ENCODE data around the gene PRSS21. TPM values are rescaled to one million over a fixed set of nuclear protein-coding genes. Genes with fewer than 3 reads are reported as not detected.

The PRSS21 gene
- polyA plus RNA-seq, 1 of the 3 experiments (the other 2 are of a cell fraction), result not detected

- no peaks in the 10 kb centered on the region for H3F3A ChIP-seq (replicated peaks; ENCODE audit: insufficient read depth)
- peak overlapping the region in 1 of 2 experiments; percentile 32; a peak in 2 of 4 replicates for H3K4me3 ChIP-seq (ENCODE audit: low read depth in 2 of 2, low read length in 1 of 2)
- no peak overlapping the region for H3K27ac ChIP-seq (ENCODE audit: low read depth in 2 of 2, low read length in 1 of 2)
- ChIA-PET POLR2A (interaction anchor here (1.2 to 2.1 kb wide), 2 partner anchors 15 to 99 kb away, joined by 3 to 7 read pairs; no protein-coding TSS in a partner anchor), CTCF (interaction anchor here (0.6 to 3.8 kb wide), 6 partner anchors 13 to 80 kb away, joined by 3 to 34 read pairs (median 8); partner anchors contain the start of gene FLYWCH2)
- 0 out of 2 replicates have a peak, but pooled peaks cover 6% of the 10 kb centered on the region for H3K9me3 ChIP-seq
- no peak overlapping the region for H2AFZ ChIP-seq (ENCODE audit: low read depth)
- no peaks in the 10 kb centered on the region for H3K36me3 ChIP-seq (replicated peaks in 1 of 2; ENCODE audit: control insufficient read depth in 1 of 2, insufficient read depth in 2 of 2, low read length in 1 of 2)
- peaks cover 0 to 6% of the 10 kb centered on the region in 2 experiments; a peak in 1 of 4 replicates for H3K4me1 ChIP-seq (ENCODE audit: control insufficient read depth in 1 of 2, insufficient read depth in 2 of 2, low read depth in 1 of 2, low read length in 1 of 2)
- no peak overlapping the region for H3K9ac ChIP-seq
- H3K79me2 ChIP-seq (ENCODE audit: insufficient read depth), result no peaks in the 10 kb centered on the region
- WGBS (ENCODE audit: low lambda C conversion rate), result 16% methylated on average over 36 of the region's 56 CpGs
- TF ChIP-seq TCF12 (IDR thresholded peaks at IDR 0.05), result no peak
- no peak for TF ChIP-seq FOXJ3 (CRISPR knock-in tag; IDR thresholded peaks at IDR 0.05)
- TF ChIP-seq NRF1 (IDR thresholded peaks at IDR 0.05; ENCODE audit: low read depth, low read length), result no peak
- TF ChIP-seq EP300 (IDR thresholded peaks at IDR 0.05; ENCODE audit: borderline replicate concordance in 1 of 2, low read depth in 1 of 2, low read length in 1 of 2), result no peak
- TF ChIP-seq MEF2A (IDR thresholded peaks at IDR 0.05; ENCODE audit: borderline replicate concordance, low read depth), result no peak
- no peak overlapping the region for H3K4me2 ChIP-seq
- no peaks in the 10 kb centered on the region for H4K20me1 ChIP-seq (ENCODE audit: insufficient read depth)
- H3K9me2 ChIP-seq, result no peaks in the 10 kb centered on the region
- DNase-seq, result peak; percentile 92
- H3K27me3 ChIP-seq (ENCODE audit: insufficient read depth), result peaks cover 5% of the 10 kb centered on the region; the same call in 1 of the 2 replicates
Observed at GRCh38 chr16:2852731-2853507, 35.9 kb downstream of the PRSS21 start.

GRCh38 chr16:2853531-2854073 is 36.6 kb downstream of the PRSS21 start:
- DNase-seq, result peak; percentile 34
- Histone ChIP-seq H3K27ac (ENCODE audit: low read depth in 2 of 2, low read length in 1 of 2) (no peak overlapping the region), H3K9me2 (no peaks in the 10 kb centered on the region), H3K4me1 (ENCODE audit: control insufficient read depth in 1 of 2, insufficient read depth in 2 of 2, low read depth in 1 of 2, low read length in 1 of 2) (peaks cover 0 to 6% of the 10 kb centered on the region in 2 experiments; a peak in 1 of 4 replicates), H3K36me3 (replicated peaks in 1 of 2; ENCODE audit: control insufficient read depth in 1 of 2, insufficient read depth in 2 of 2, low read length in 1 of 2) (no peaks in the 10 kb centered on the region), H3K79me2 (ENCODE audit: insufficient read depth) (no peaks in the 10 kb centered on the region), H3K4me2 (no peak overlapping the region), H3K27me3 (ENCODE audit: insufficient read depth) (peaks cover 5% of the 10 kb centered on the region), H3K9me3 (0 out of 2 replicates have a peak, but pooled peaks cover 6% of the 10 kb centered on the region), H3F3A (replicated peaks; ENCODE audit: insufficient read depth) (no peaks in the 10 kb centered on the region), H3K9ac (no peak overlapping the region), H2AFZ (ENCODE audit: low read depth) (no peak overlapping the region), H4K20me1 (ENCODE audit: insufficient read depth) (no peaks in the 10 kb centered on the region), H3K4me3 (ENCODE audit: low read depth in 2 of 2, low read length in 1 of 2) (no peak overlapping the region)
- ChIA-PET POLR2A (interaction anchor here (1.2 to 2.1 kb wide), 2 partner anchors 15 to 100 kb away, joined by 3 to 7 read pairs; no protein-coding TSS in a partner anchor), CTCF (interaction anchor here (0.6 to 3.8 kb wide), 7 partner anchors 13 to 80 kb away, joined by 3 to 34 read pairs (median 5); partner anchors contain the start of gene FLYWCH2)
- 59% methylated on average over 10 of the region's 18 CpGs for WGBS (ENCODE audit: low lambda C conversion rate)
- TF ChIP-seq MXI1 (IDR thresholded peaks at IDR 0.05; ENCODE audit: low read depth, low read length), result no peak
- TF ChIP-seq ZBTB33 (IDR thresholded peaks at IDR 0.05; ENCODE audit: borderline replicate concordance, low read depth), result no peak
- TF ChIP-seq RXRA (IDR thresholded peaks at IDR 0.05; ENCODE audit: borderline replicate concordance, low read depth), result no peak
- no peak for TF ChIP-seq CTCF (IDR thresholded peaks at IDR 0.05)
- no peak for TF ChIP-seq FOXM1 (IDR thresholded peaks at IDR 0.05; ENCODE audit: low read depth)
- no peak for TF ChIP-seq RFX5 (IDR thresholded peaks at IDR 0.05; ENCODE audit: low read length)
- no peak for TF ChIP-seq SIN3A (IDR thresholded peaks at IDR 0.05; ENCODE audit: borderline replicate concordance, low read depth, low read length)
- no peak for TF ChIP-seq GABPA (IDR thresholded peaks at IDR 0.05; ENCODE audit: low read depth)
- TF ChIP-seq RAD21 (IDR thresholded peaks at IDR 0.05; ENCODE audit: low read length), result no peak
- no peak for TF ChIP-seq TAF1 (IDR thresholded peaks at IDR 0.05; ENCODE audit: borderline replicate concordance, low read depth, low read length)
- no peak for TF ChIP-seq FOSL2 (IDR thresholded peaks at IDR 0.05; ENCODE audit: borderline replicate concordance, low read depth)
- no peak for TF ChIP-seq TEAD4 (IDR thresholded peaks at IDR 0.05; ENCODE audit: borderline replicate concordance, insufficient read depth)
- no peak for TF ChIP-seq GATA2 (CRISPR knock-in tag; IDR thresholded peaks at IDR 0.05)
- no peak for TF ChIP-seq MAX (IDR thresholded peaks at IDR 0.05; ENCODE audit: low read depth)
- no peak for TF ChIP-seq MEF2A (IDR thresholded peaks at IDR 0.05; ENCODE audit: borderline replicate concordance, low read depth)
- TF ChIP-seq POLR2AphosphoS5 (IDR thresholded peaks at IDR 0.05; ENCODE audit: low read depth, low read length), result no peak
